H1 (cell line): ENCODE results near the gene UBE2F. TPM values are rescaled to one million over a fixed set of nuclear protein-coding genes. Genes with fewer than 3 reads are reported as not detected.

Experiments
- EGR1 ChIP-seq: IDR thresholded peaks from 2 replicates; pipeline ENCODE4 v1.6.1; 2011; ENCODE audit warnings: low read depth, low read length, borderline replicate concordance
- FOSL1 ChIP-seq: IDR thresholded peaks from 2 replicates; pipeline ENCODE4 v1.6.1; 2011; ENCODE audit warnings: mild to moderate bottlenecking, low read depth, low read length, moderate library complexity; ENCODE audit not compliant: insufficient read depth
- KDM1A ChIP-seq: fragments of 200-600, 300-600 bp; sonication (generic); IDR thresholded peaks from 2 replicates; pipeline ENCODE4 v1.7.1; 2016; ENCODE audit warnings: mild to moderate bottlenecking, low read length, borderline replicate concordance
- PHF8 ChIP-seq: fragments of 200-600 bp; sonication (generic); conservative IDR thresholded peaks from 2 replicates; pipeline ENCODE4 v1.7.1; 2012; ENCODE audit warnings: low read depth, mild to moderate bottlenecking, inconsistent platforms, low read length, moderate library complexity
- SIN3A ChIP-seq, 2 experiments: IDR thresholded peaks in 1 of 2; conservative IDR thresholded peaks in 1 of 2; 2 replicates each; pipeline ENCODE4 v1.6.1; 2011 to 2012; ENCODE audit warnings: low read length in 2 of 2, improper control_type of control experiment in 1 of 2, low read depth in 1 of 2, mild to moderate bottlenecking in 1 of 2
- SUZ12 ChIP-seq: fragments of 200-600 bp; sonication (generic); IDR thresholded peaks from 2 replicates; pipeline ENCODE4 v1.6.1; 2012; ENCODE audit warnings: mild to moderate bottlenecking, inconsistent platforms, low read length, moderate library complexity, mixed read lengths
- polyA plus RNA-seq, 7 experiments: library from polyadenylated mRNA; depleted of rRNA in 3 of 7; stranded (reverse) in 5 of 7; unstranded in 2 of 7; fragments of >200 nt in 5 of 7; fragments of 200-250 nt in 2 of 7; gene quantifications; 1 replicate in 5 of 7; 2 replicates in 1 of 7; 4 replicates in 1 of 7; pipeline versions ENCODE4 v1.2.1 to v1.2.3, GENCODE V29; 2011 to 2013; ENCODE audit warnings: missing spikeins in 2 of 7, mixed read lengths in 2 of 7
- total RNA-seq: library from RNA; stranded (reverse); fragmentation: NEBNext Ultra II Directional; extraction: Animal tissue kit (Norgen Biotek cat#: 25700); gene quantifications from 2 replicates; pipeline ENCODE4 v1.2.1, GENCODE V29; 2021

Gene UBE2F
- total and polyA plus RNA-seq, 2 of the 8 experiments (the other 6 are each of a cell fraction or from before 2014, with no cell fraction given) = 43.3 to 59.8 TPM

GRCh38 chr2:238042090-238042489 is 75.3 kb downstream of the UBE2F start (continued):
- no peak for TF ChIP-seq SIN3A (conservative IDR thresholded peaks at IDR 0.05 in 1 of 2, IDR thresholded peaks at IDR 0.05 in 1 of 2; ENCODE audit: low read depth in 1 of 2, low read length in 2 of 2)
- no peak for TF ChIP-seq EGR1
- no peak for TF ChIP-seq PHF8
- no peak for TF ChIP-seq FOSL1
- TF ChIP-seq KDM1A = no peak
- TF ChIP-seq SUZ12 = no peak
- TF ChIP-seq, all 59 proteins: peak for 0
